H1 (cell line): ENCODE results near the gene CD58. TPM values are rescaled to one million over a fixed set of nuclear protein-coding genes. Genes with fewer than 3 reads are reported as not detected.

Experiments
- CHD7 ChIP-seq: fragments of 300-600 bp; sonication (generic); IDR thresholded peaks from 2 replicates; pipeline ENCODE4 v1.7.1; 2012; ENCODE audit warnings: low read length, moderate library complexity, mild to moderate bottlenecking, inconsistent platforms; ENCODE audit not compliant: insufficient replicate concordance
- CREB1 ChIP-seq: IDR thresholded peaks from 2 replicates; pipeline ENCODE4 v1.6.1; 2012; ENCODE audit warnings: inconsistent platforms
- HDAC2 ChIP-seq, 2 experiments: fragments of 300-600 bp in 1 of 2; sonication (generic) in 1 of 2; IDR thresholded peaks; 2 replicates each; pipeline ENCODE4 v1.6.1; 2011 to 2012; ENCODE audit warnings: low read depth in 2 of 2, low read length in 2 of 2, mild to moderate bottlenecking in 2 of 2, moderate library complexity in 2 of 2, borderline replicate concordance in 1 of 2, inconsistent platforms in 1 of 2
- SIRT6 ChIP-seq: IDR thresholded peaks from one replicate; pipeline ENCODE4 v1.7.1; 2012; ENCODE audit warnings: low read length, inconsistent platforms
- SRF ChIP-seq: IDR thresholded peaks from 2 replicates; pipeline ENCODE4 v1.6.1; 2011; ENCODE audit warnings: mild to moderate bottlenecking, low read depth, low read length, moderate library complexity
- polyA plus RNA-seq, 7 experiments: library from polyadenylated mRNA; depleted of rRNA in 3 of 7; stranded (reverse) in 5 of 7; unstranded in 2 of 7; fragments of >200 nt in 5 of 7; fragments of 200-250 nt in 2 of 7; gene quantifications; 1 replicate in 5 of 7; 2 replicates in 1 of 7; 4 replicates in 1 of 7; pipeline versions ENCODE4 v1.2.1 to v1.2.3, GENCODE V29; 2011 to 2013; ENCODE audit warnings: missing spikeins in 2 of 7, mixed read lengths in 2 of 7
- total RNA-seq: library from RNA; stranded (reverse); fragmentation: NEBNext Ultra II Directional; extraction: Animal tissue kit (Norgen Biotek cat#: 25700); gene quantifications from 2 replicates; pipeline ENCODE4 v1.2.1, GENCODE V29; 2021

The CD58 gene
- total and polyA plus RNA-seq, 2 of the 8 experiments (the other 6 are each of a cell fraction or from before 2014, with no cell fraction given): 5.3 to 5.5 TPM

GRCh38 chr1:116483481-116484309 is 87.1 kb downstream of the CD58 start (continued):
- TF ChIP-seq CHD7: no peak
- TF ChIP-seq SRF: no peak
- no peak for TF ChIP-seq SIRT6
- no peak for TF ChIP-seq HDAC2 (IDR thresholded peaks at IDR 0.05; ENCODE audit: borderline replicate concordance in 1 of 2, low read depth in 2 of 2, low read length in 2 of 2)
- no peak for TF ChIP-seq CREB1
